Measurements from ENCODE around the gene SLC7A10. TPM values are rescaled to one million over a fixed set of nuclear protein-coding genes. Genes with fewer than 3 reads are reported as not detected.
"Not testable (repeated sequence)": the region's sequence is repeated elsewhere in the genome, so short reads cannot be mapped to it uniquely, and the experiment has no call there.

Gene SLC7A10
- polyA plus RNA-seq, 1 donor from 2014 or later: not detected

GRCh38 chr19:33226550-33227241 lies 1.0 kb upstream of the SLC7A10 start (continued):
- no peak for TF ChIP-seq CTCF (IDR thresholded peaks at IDR 0.05; ENCODE audit: poor library complexity, severe bottlenecking)

GRCh38 chr19:33224694-33225457 lies 774 bp downstream of the SLC7A10 start:
- TF ChIP-seq EP300 (conservative IDR thresholded peaks at IDR 0.05; ENCODE audit: poor library complexity, severe bottlenecking): no peak
- TF ChIP-seq POLR2AphosphoS5 (IDR thresholded peaks at IDR 0.05): no peak
- no peak for TF ChIP-seq REST (IDR thresholded peaks at IDR 0.05; ENCODE audit: borderline replicate concordance)
- TF ChIP-seq CTCF (IDR thresholded peaks at IDR 0.05; ENCODE audit: poor library complexity, severe bottlenecking): no peak
- no peak for TF ChIP-seq MXI1 (conservative IDR thresholded peaks at IDR 0.05; ENCODE audit: poor library complexity, severe bottlenecking)
- TF ChIP-seq EZH2 (IDR thresholded peaks at IDR 0.05; ENCODE audit: borderline replicate concordance, insufficient read depth, low read length, poor library complexity, severe bottlenecking): no peak
- TF ChIP-seq SMC3 (conservative IDR thresholded peaks at IDR 0.05; ENCODE audit: poor library complexity): no peak
- TF ChIP-seq TAF1 (IDR thresholded peaks at IDR 0.05; ENCODE audit: low read depth): no peak
- TF ChIP-seq RAD21 (conservative IDR thresholded peaks at IDR 0.05): no peak
- Histone ChIP-seq H3K9ac (ENCODE audit: low read length) (no peak overlapping the region), H4K20me1 (ENCODE audit: insufficient read depth) (no peaks in the 10 kb centered on the region), H3K79me2 (replicated peaks; ENCODE audit: insufficient read depth, low read length) (no peaks in the 10 kb centered on the region), H2AFZ (ENCODE audit: low read depth, low read length) (no peak overlapping the region), H3K4me2 (ENCODE audit: low read length) (no peak overlapping the region), H3K27ac (ENCODE audit: low read length) (no peak overlapping the region), H3K9me3 (ENCODE audit: low read length) (peaks cover 17% of the 10 kb centered on the region), H3K9me2 (ENCODE audit: insufficient read depth, low read length) (no peaks in the 10 kb centered on the region), H3F3A (ENCODE audit: insufficient read depth, low read length, poor library complexity, severe bottlenecking) (no peaks in the 10 kb centered on the region), H3K27me3 (ENCODE audit: insufficient read depth, low read depth, low read length) (peaks cover 50% of the 10 kb centered on the region), H3K4me3 (ENCODE audit: low read length) (no peak overlapping the region), H3K36me3 (ENCODE audit: insufficient read depth, low read length) (no peaks in the 10 kb centered on the region)

- H3K27me3 ChIP-seq (ENCODE audit: insufficient read depth, low read depth, low read length): peaks cover 36% of the 10 kb centered on the region
Observed at GRCh38 chr19:33222255-33222654, 3.4 kb downstream of the SLC7A10 start.

More at GRCh38 chr19:33222255-33222654, 3.4 kb downstream of the SLC7A10 start:
- not testable (repeated sequence) for H3K36me3 ChIP-seq (ENCODE audit: insufficient read depth, low read length); H3K9me3 ChIP-seq (ENCODE audit: low read length); H4K20me1 ChIP-seq (ENCODE audit: insufficient read depth); H3K4me2 ChIP-seq (ENCODE audit: low read length); H2AFZ ChIP-seq (ENCODE audit: low read depth, low read length); H3K9me2 ChIP-seq (ENCODE audit: insufficient read depth, low read length); H3F3A ChIP-seq (ENCODE audit: insufficient read depth, low read length, poor library complexity, severe bottlenecking); H3K79me2 ChIP-seq (replicated peaks; ENCODE audit: insufficient read depth, low read length); H3K9ac ChIP-seq (ENCODE audit: low read length); H3K27ac ChIP-seq (ENCODE audit: low read length); H3K4me3 ChIP-seq (ENCODE audit: low read length)

All from neural cell (in vitro differentiated cells).